Right lobe of liver (tissue), 4 donors: ENCODE data around the gene INCA1.

Experiments
- CTCF ChIP-seq, 4 donors: fragments of 200-600 bp in 3 of 4; fragments of 450-650 bp in 1 of 4; IDR thresholded peaks; one replicate each; pipeline versions ENCODE4 v1.5.1 to v1.8.0; 2016 to 2022; ENCODE audit warnings: antibody characterized with exemption in 4 of 4, mild to moderate bottlenecking in 2 of 4
- POLR2A ChIP-seq: fragments of 450-650 bp; IDR thresholded peaks from one replicate; pipeline ENCODE4 v1.6.1; 2017; ENCODE audit warnings: antibody characterized with exemption, mild to moderate bottlenecking
- donor health status: DM: no; HTN: no; CAD: no.
- donor health status: DM: no; HTN: no; CAD: no.
- donor health status: DM: no; HTN: yes; CAD: no.

DNA sequence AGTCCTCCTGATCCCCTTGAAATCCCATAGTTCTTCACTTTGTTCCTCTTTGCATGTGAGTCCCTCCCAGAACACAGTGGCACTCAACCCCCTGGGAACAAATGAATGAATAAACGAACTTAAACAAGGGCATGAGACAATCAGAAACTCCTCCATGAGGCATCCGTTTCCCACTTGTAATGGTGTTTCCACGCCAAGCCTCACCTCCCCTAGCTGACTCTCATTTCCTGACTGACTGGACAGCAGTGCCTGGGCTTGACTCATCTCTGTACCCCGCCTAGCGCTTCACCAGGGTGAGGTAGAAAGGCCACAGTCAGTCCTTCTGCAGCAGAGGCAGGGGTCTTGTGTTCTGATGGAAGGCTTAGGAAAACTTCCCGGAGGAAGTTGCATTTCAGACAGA, 14.6 kb upstream of the INCA1 start:
- no peak for TF ChIP-seq CTCF (IDR thresholded peaks at IDR 0.05)
- TF ChIP-seq POLR2A = no peak
